ENCODE data around the gene PLD3. TPM values are rescaled to one million over a fixed set of nuclear protein-coding genes. Genes with fewer than 3 reads are reported as not detected.

The PLD3 gene
- total RNA-seq, 1 experiment from 2014 or later: 287 TPM

DNA sequence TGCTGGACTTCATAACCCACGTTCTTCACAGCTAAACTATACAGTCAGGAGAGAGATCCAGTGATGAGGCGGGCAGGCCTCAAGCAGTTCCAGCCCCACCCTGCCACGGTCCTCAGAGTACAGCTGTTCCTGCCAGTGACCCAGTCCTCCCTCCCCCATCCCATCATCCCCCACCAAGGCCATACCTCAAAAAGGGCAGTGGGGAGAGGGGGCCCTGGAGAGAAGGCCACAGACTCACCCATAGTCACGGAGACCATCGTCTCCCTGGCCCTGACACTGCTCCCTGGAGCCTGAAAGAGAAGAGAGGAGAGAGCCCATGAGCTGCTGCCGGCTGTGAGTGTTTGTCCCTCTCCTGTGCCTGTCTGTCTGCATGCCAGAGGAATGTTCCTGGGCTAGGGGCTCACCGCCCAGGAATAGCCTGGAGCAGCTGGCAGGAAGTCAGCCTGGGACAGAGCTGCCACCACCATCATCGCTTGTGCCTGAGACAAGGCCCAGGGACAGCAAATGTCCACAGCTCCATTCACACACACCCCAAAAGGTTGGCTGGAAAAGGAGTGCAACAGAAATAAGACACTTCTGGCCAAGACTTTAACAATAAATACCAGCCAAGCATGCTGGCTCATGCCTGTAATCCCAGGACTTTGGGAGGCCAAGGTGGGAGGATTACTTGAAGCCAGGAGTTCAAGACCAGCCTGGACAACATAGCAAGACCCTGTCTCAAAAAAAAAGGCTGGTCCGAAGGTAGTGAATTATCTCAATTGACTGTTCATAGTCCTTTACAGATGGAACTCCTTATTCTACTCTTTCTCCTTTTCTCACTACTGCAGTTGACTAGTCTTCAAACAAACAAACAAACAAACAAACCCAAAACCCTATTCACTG, 6.7 kb upstream of the PLD3 start:
- Histone ChIP-seq H3K4me3 (peak overlapping the region; percentile 38), H3K27me3 (no peaks in the 10 kb centered on the region), H3K9me3 (replicated peaks) (no peaks in the 10 kb centered on the region), H3K27ac (peak overlapping the region; percentile 95), H3K4me1 (peaks cover 19% of the 10 kb centered on the region), H3K36me3 (peaks cover 21% of the 10 kb centered on the region)
- peak; percentile 97 to 98 for DNase-seq

DNA sequence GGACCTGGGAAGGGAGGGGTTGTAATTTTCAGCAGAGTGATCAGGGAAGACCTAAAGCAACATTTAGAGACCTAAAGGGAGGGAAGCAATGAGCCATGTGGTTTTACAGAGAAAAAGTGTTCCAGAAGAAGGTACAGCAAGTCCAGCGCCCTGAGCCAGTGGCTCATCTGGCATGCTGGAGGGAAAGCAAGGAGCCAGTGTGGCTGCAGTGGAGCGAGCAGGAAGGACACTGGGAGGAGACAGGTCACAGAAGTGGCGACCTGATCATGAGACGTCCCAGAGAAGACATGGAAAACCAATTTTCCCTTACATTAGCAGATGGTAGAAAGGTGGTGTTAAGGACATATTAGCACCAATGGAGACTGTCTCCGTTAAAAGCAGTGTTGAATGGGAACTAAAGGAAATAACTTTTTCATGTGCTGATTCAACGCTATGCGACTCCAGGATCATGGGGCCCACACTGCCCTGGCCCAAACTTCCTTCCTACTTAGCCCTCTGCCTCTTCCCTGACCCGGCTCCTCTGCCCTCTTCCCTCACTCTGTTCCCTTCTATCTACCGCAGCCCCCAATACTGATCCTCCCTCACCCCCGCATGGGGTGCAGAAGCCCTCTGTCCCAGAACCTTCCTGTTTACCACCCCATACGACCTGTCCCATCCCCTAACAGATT, 5.7 kb upstream of the PLD3 start:
- peaks cover 19% of the 10 kb centered on the region for H3K4me1 ChIP-seq
- H3K4me3 ChIP-seq: no peak overlapping the region
- no peak for DNase-seq
- H3K27ac ChIP-seq: peak overlapping the region; percentile 95
- no peaks in the 10 kb centered on the region for H3K9me3 ChIP-seq (replicated peaks)
- no peaks in the 10 kb centered on the region for H3K27me3 ChIP-seq
- peaks cover 23% of the 10 kb centered on the region for H3K36me3 ChIP-seq

DNA sequence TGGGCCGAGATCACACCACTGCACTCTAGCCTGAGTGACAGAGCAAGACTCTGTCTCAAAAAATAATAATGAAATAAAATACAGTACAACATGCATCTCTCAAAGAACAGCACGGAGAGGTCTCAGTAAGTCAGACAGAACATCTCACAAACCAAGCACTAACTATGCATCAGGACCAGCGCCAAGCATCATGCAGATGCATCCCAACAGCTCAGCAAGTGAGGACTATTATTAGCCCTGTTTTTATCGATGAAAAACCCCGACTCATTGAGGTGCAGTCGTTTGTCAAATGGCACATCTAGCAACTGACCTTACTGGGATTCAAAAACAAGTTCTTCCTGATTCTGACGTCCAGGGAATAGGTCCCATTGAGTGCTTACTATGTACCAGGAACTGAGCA, 4.1 kb upstream of the PLD3 start:
- no peak for DNase-seq
- Histone ChIP-seq H3K27me3 (no peaks in the 10 kb centered on the region), H3K4me3 (no peak overlapping the region), H3K4me1 (peaks cover 19% of the 10 kb centered on the region), H3K36me3 (peaks cover 12% of the 10 kb centered on the region), H3K27ac (no peak overlapping the region), H3K9me3 (replicated peaks) (no peaks in the 10 kb centered on the region)

DNA sequence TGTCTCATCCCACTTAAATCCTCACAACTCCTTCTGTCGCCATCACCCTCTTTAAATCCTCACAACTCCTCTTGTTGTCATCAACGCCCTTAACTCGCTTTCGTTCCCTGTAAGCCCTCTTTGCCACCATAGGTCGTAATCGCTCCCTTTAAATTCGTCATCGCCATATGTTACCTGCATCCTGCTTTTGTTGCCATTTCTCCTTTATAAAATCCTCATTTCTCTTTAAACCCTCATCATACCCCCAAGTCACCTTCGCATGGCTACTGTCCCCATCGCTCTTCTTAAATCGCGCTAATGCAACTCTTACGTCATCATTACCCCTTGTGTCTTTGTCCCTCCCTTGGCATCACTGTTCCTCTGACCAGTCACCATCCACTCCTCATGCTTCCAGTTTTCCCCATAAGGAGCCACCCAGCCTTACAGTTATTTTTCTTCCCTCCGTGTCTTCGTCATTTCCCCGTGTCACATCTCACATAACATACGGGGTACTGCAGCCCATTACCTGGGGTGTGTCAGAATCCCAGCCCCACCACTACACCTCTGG, 539 bp downstream of the PLD3 start:
- Histone ChIP-seq H3K36me3 (0 out of 2 replicates have a peak, but pooled peaks cover 3% of the 10 kb centered on the region), H3K4me1 (peaks cover 14% of the 10 kb centered on the region), H3K27ac (peak overlapping the region; percentile 19; the same call in 1 of the 2 replicates), H3K9me3 (replicated peaks) (no peaks in the 10 kb centered on the region), H3K27me3 (no peaks in the 10 kb centered on the region), H3K4me3 (peak overlapping the region; percentile 75)
- peak in 1 of 2 experiments; percentile 60 for DNase-seq

DNA sequence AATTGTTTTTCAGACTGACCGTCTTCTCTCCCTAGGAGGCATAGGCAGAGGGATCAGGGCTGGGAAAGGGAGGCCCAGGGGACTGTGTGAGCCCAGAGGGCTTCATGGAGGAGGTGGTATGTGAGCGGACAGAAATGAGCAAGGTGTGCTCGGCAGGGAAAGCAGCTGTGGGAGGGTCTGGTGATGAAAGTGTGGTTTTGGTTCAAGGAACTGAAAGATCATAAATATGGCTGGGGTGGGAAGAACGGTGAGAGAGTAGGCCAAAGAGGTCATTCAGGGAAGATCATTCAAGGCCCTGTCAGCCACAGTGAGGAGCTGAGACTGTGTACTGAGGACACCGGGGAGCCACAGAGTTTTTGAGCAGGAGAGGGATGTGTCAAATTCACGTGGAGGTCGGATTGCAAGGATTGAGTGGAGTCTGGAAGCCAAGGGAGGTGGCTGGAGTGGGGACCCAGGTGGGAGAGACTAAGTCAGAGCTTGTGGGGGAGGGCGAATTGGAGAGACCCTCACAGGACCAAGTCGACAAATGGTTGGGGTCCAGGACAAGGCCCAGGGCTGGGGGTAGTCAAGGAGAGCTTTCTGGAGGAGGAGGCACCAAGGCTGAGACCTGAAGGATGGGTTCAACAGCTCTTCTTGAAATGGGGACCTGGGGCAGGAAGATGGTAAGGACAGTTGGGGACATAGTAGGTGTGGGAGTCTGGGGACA, 7.6 kb downstream of the PLD3 start:
- no peak overlapping the region for H3K27ac ChIP-seq
- H3K4me3 ChIP-seq: no peak overlapping the region
- peaks cover 39% of the 10 kb centered on the region for H3K4me1 ChIP-seq
- H3K36me3 ChIP-seq: no peaks in the 10 kb centered on the region
- H3K9me3 ChIP-seq (replicated peaks): no peaks in the 10 kb centered on the region
- DNase-seq: no peak
- H3K27me3 ChIP-seq: no peaks in the 10 kb centered on the region

DNA sequence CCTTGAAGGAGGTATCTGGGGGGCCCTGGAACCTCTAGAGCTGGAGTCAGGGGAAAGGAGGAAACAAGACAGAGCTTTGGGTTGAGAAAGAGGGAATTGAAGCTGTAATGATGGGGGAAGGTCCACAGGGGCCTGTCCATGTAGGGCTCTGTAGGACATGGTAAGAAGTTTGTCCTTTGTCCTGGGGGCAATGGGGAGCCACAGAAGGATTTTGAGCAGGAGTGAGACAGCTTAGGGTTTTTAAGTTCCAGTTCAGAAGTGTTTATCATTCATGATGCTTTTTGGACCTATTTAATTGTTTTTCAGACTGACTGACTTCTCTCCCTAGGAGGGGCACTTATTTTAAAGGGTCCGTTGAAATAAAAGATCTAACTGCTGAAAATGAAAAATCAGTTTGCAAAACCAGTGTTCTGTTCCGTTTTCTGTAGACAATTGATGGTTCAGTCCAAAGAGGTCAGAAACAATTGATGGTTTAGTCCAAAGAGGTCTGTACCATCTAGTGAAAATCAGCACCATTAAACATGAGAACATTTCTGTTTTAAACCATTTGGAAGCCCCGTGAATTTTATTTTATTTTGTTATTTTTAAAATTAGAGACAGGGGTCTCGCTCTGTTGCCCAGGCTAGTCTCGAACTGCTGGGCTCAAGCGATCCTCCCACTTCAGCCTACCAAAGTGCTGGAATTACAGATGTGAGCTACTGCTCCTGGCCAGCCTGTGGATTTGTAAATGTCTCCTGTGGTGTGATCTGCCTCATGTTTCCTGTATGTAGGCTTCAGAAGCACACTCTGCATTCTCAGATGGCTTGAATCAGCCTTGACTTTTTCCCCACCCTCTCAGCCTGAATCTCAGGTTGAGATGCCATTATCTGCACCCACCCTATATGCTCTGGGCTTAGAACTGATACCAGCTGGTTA, 8.4 kb downstream of the PLD3 start:
- no peaks in the 10 kb centered on the region for H3K9me3 ChIP-seq (replicated peaks)
- no peak overlapping the region for H3K4me3 ChIP-seq
- H3K27ac ChIP-seq: peak overlapping the region; percentile 28
- peaks cover 37% of the 10 kb centered on the region for H3K4me1 ChIP-seq
- no peak for DNase-seq
- no peaks in the 10 kb centered on the region for H3K36me3 ChIP-seq
- no peaks in the 10 kb centered on the region for H3K27me3 ChIP-seq

DNA sequence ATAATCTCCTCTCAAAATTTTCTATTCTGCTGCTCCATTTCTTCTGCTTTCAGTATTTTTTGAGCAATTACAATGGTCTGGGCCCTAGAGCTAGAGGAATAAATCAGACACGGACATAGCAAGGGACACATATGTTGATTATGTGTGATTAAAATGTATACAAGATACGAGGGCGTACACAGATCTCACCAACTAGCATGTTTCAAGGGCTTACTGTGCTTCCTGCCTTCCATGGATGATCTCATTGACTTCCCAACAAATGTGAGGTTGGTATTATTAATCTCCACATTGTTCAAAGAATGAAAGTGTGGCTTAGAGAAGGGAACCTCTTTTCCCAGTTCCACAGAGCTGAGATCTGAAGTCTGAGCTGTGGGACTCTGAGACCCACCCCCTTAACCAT, 9.1 kb downstream of the PLD3 start:
- DNase-seq: no peak
- Histone ChIP-seq H3K4me3 (no peak overlapping the region), H3K27me3 (no peaks in the 10 kb centered on the region), H3K4me1 (peaks cover 30% of the 10 kb centered on the region), H3K36me3 (no peaks in the 10 kb centered on the region), H3K9me3 (replicated peaks) (no peaks in the 10 kb centered on the region), H3K27ac (peak overlapping the region; percentile 28)

DNA sequence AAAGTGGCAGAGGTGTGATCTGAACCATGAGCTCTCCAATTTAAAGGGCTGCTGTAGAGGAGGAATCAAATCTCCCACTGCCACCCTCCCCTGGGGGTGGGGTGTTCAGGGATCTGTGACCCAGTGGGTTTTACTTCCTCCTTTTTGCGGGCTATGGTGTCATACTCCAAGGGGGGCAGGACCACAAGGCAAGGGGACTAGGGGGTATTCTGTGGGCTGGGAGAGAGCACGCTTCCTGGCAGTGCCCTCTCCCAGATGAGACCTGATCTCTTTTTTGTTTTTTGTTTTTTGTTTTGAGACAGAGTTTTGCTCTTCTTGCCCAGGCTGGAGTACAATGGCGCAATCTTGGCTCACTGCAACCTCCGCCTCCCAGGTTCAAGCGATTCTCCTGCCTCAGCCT, 10.3 kb downstream of the PLD3 start:
- Histone ChIP-seq H3K36me3 (no peaks in the 10 kb centered on the region), H3K9me3 (replicated peaks) (no peaks in the 10 kb centered on the region), H3K27me3 (no peaks in the 10 kb centered on the region), H3K4me3 (no peak overlapping the region), H3K4me1 (peaks cover 29% of the 10 kb centered on the region), H3K27ac (no peak overlapping the region)
- DNase-seq: no peak

DNA sequence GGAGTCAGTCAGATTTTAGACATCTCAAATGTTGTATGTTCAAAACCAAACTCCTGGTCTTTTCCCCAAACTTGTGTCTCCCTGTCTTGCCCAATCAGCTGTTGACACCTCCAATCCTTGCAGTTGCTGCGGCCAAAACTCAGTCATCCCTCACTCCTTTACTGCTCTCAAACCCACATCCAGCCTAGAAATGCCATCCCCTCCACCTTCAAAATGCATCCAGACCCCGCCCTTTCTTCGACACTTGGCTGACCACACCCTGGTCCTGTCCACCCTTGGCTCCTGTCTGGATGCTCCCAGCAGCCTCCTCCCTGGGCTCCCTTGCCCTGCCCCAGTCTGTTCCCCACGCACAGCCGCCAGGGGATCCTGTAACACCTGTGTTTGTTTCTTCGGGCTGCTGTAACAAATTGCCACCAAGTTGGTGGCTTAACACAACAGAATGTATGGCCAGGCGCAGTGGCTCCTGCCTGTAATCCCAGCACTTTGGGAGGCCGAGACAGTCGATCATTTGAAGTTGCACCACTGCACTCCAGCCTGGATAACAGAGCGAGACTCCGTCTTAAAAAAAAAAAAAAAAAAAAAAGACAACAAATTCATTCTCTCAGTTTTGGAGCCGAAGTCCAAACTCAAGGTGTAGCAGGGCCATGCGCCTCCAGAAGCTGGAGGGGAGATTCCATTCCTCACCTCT, 11.7 kb downstream of the PLD3 start:
- Histone ChIP-seq H3K4me3 (no peak overlapping the region), H3K9me3 (replicated peaks) (no peaks in the 10 kb centered on the region), H3K27ac (peak overlapping the region; percentile 51), H3K27me3 (no peaks in the 10 kb centered on the region), H3K36me3 (no peaks in the 10 kb centered on the region), H3K4me1 (peaks cover 29% of the 10 kb centered on the region)
- peak; percentile 61 to 66 for DNase-seq

DNA sequence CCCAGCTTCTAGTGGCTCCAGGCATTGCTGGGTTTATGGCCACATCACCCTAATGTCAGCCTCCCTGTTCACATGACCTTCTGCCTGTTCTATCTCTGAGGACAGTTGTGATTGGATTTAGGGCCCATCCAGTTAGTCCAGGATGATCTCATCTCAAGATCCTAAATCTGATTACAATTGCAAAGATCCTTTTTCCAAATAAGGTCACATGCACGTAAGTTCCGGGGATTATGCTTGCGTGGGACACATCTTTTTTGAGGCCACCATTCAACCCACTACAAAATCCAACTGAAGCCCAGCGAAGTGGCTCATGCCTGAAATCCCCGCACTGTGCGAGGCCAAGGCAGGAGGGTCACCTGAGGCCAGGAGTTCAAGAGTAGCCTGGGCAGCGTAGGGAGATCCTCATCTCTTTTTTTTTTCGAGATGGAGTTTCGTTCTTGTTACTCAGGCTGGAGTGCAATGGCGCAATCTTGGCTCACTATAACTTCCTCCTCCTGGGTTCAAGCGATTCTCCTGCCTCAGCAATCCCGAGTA, 12.3 kb downstream of the PLD3 start:
- H3K36me3 ChIP-seq: no peaks in the 10 kb centered on the region
- no peak overlapping the region for H3K4me3 ChIP-seq
- H3K9me3 ChIP-seq (replicated peaks): no peaks in the 10 kb centered on the region
- H3K27me3 ChIP-seq: no peaks in the 10 kb centered on the region
- H3K4me1 ChIP-seq: peaks cover 29% of the 10 kb centered on the region
- DNase-seq: peak; percentile 41 to 70
- peak overlapping the region; percentile 51 for H3K27ac ChIP-seq

DNA sequence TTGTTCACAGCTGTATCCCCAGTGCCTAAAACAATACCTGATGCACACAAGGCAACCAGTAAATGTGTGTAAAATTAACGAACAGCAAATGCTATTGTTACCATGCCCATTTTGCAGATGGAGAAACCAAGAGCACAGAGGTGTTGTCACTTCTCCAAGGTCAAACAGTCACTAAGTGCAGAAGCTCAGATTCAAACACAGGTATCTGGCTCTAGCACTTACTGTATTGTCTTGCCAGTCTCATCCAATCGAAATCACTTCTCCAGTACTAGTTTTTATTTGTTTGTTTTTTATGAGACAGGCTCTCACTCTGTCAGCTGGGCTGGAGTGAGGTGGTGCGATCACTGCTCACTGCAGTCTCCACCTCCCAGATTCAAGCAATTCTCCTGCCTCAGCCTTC, 13.7 kb downstream of the PLD3 start:
- no peak for DNase-seq
- Histone ChIP-seq H3K27ac (no peak overlapping the region), H3K36me3 (no peaks in the 10 kb centered on the region), H3K9me3 (replicated peaks) (no peaks in the 10 kb centered on the region), H3K4me1 (peaks cover 35% of the 10 kb centered on the region), H3K27me3 (no peaks in the 10 kb centered on the region), H3K4me3 (no peak overlapping the region)

DNA sequence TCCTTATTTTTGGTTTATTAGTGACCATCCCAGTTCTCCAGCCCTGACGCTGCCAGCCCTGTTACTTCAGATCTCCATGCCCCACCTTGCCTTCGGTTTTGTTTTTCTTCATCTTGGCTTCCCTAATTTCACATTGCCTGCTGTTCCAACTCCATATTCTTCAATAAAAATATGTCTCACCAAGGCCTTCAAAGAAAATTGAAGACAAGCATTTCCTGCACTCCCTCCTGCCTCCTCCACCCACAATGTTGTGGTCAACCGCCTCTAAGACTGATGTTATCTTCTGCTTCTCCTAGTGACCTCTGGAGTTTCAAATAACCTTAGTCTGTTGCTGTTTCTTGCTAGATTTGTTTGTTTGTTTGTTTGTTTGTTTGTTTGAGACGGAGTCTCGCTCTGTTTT, 14.6 kb downstream of the PLD3 start:
- Histone ChIP-seq H3K4me1 (peaks cover 34% of the 10 kb centered on the region), H3K9me3 (replicated peaks) (no peaks in the 10 kb centered on the region), H3K27me3 (no peaks in the 10 kb centered on the region), H3K4me3 (no peak overlapping the region), H3K36me3 (no peaks in the 10 kb centered on the region), H3K27ac (no peak overlapping the region)
- no peak for DNase-seq

DNA sequence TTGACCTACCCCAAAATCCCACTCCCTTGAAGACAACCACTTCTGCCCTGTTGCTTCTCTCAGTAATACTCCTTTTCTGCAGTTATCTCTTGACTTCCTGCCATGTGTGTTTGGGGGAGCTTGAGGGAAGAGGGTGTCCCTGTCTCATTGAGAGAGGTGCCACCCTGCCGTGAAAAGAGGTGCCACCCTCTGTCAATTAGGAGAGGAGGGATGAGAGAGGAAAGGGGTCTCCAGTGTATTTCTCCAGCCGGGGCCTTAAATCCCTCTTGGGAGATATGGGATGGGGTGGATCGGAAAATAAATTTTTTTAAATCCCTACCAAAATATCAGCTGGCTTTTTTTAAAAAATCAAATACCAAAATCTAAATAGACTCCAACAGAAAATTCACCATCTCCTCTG, 16.5 kb downstream of the PLD3 start:
- H3K36me3 ChIP-seq: no peaks in the 10 kb centered on the region; the same call in 1 of the 2 replicates
- no peaks in the 10 kb centered on the region for H3K27me3 ChIP-seq
- H3K27ac ChIP-seq: no peak overlapping the region
- H3K4me1 ChIP-seq: peaks cover 36% of the 10 kb centered on the region
- DNase-seq: no peak
- H3K4me3 ChIP-seq: peak overlapping the region; percentile 52
- H3K9me3 ChIP-seq (replicated peaks): no peaks in the 10 kb centered on the region
